BE2C (cell line): Measurements from ENCODE around the gene HSD17B1.

Experiments used
- DNase-seq: peaks from one replicate; pipeline ENCODE4 v3.0.0-alpha.2; 2020
- H3K27me3 ChIP-seq: fragments of 250-450 bp; sonication (Bioruptor Pico); 2 replicates; pipeline ENCODE4 v1.5.1; 2020; ENCODE audit warnings: mild to moderate bottlenecking
- H3K36me3 ChIP-seq: fragments of 250-450 bp; sonication (Bioruptor Pico); 2 replicates; pipeline ENCODE4 v1.5.1; 2020; ENCODE audit warnings: mild to moderate bottlenecking
- H3K4me1 ChIP-seq: fragments of 250-450 bp; sonication (Bioruptor Pico); 2 replicates; pipeline ENCODE4 v1.5.1; 2020
- H3K4me3 ChIP-seq: 2 replicates; pipeline ENCODE4 v1.5.1; 2011; ENCODE audit warnings: low read depth, low read length
- H3K9me3 ChIP-seq: fragments of 250-450 bp; sonication (Bioruptor Pico); 2 replicates; pipeline ENCODE4 v1.5.1; 2020
- TF ChIP-seq, protein P1 (sequence below): IDR thresholded peaks from 2 replicates; pipeline ENCODE4 v1.5.1; 2012; ENCODE audit warnings: mild to moderate bottlenecking, low read depth, low read length

HSD17B1 gene

DNA sequence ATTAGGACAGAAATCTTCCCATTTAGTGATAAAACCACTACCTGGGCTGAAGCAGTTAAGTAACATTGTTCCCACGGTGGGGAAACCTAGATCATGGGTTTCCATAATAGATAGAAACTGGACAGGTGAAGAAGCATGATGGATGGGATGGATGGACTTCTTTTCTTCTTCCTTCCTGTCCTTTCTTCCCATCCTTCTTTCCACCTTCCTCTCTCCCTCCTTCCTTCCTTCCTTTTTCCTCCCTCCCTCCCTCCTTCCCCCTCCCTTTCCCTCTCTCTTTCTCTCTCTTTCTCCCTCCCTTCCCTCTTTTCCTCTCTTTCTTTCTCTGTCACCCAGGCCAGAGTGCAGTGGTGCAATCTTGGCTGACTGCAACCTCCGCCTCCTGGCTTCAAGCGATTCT is 21.7 kb downstream of the HSD17B1 start:
- no peak for DNase-seq
- TF ChIP-seq, protein P1, sequence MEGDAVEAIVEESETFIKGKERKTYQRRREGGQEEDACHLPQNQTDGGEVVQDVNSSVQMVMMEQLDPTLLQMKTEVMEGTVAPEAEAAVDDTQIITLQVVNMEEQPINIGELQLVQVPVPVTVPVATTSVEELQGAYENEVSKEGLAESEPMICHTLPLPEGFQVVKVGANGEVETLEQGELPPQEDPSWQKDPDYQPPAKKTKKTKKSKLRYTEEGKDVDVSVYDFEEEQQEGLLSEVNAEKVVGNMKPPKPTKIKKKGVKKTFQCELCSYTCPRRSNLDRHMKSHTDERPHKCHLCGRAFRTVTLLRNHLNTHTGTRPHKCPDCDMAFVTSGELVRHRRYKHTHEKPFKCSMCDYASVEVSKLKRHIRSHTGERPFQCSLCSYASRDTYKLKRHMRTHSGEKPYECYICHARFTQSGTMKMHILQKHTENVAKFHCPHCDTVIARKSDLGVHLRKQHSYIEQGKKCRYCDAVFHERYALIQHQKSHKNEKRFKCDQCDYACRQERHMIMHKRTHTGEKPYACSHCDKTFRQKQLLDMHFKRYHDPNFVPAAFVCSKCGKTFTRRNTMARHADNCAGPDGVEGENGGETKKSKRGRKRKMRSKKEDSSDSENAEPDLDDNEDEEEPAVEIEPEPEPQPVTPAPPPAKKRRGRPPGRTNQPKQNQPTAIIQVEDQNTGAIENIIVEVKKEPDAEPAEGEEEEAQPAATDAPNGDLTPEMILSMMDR: no peak
- no peak overlapping the region for H3K4me3 ChIP-seq
- no peaks in the 10 kb centered on the region; the same call in none of the 2 replicates for H3K4me1 ChIP-seq
- H3K9me3 ChIP-seq: no peaks in the 10 kb centered on the region
- peaks cover 57% of the 10 kb centered on the region for H3K36me3 ChIP-seq
- no peaks in the 10 kb centered on the region for H3K27me3 ChIP-seq

DNA sequence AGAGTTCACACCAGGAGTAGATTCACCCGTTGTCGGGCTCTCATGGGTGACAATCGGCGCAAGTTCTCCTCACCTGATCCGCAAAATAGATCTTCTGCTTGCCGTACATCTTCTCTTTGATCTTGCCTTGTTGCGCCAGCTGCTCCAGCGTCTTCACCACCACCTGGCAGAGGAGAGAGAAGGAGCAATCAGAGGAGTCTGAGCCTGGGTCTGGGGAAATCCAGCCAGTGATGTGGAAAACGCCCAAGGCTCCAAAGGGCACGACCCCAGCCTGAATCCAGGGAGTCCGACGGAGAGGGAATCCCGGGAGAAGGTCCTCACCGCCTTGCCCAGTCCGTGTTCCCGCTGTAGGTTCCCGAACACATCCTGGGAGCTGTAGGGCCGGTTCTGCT is 24.4 kb downstream of the HSD17B1 start:
- H3K36me3 ChIP-seq: peaks cover 40% of the 10 kb centered on the region
- H3K27me3 ChIP-seq: no peaks in the 10 kb centered on the region
- H3K9me3 ChIP-seq: no peaks in the 10 kb centered on the region
- H3K4me3 ChIP-seq: peak overlapping the region; percentile 99
- no peaks in the 10 kb centered on the region; the same call in none of the 2 replicates for H3K4me1 ChIP-seq
- DNase-seq: no peak
- TF ChIP-seq, protein P1: no peak

DNA sequence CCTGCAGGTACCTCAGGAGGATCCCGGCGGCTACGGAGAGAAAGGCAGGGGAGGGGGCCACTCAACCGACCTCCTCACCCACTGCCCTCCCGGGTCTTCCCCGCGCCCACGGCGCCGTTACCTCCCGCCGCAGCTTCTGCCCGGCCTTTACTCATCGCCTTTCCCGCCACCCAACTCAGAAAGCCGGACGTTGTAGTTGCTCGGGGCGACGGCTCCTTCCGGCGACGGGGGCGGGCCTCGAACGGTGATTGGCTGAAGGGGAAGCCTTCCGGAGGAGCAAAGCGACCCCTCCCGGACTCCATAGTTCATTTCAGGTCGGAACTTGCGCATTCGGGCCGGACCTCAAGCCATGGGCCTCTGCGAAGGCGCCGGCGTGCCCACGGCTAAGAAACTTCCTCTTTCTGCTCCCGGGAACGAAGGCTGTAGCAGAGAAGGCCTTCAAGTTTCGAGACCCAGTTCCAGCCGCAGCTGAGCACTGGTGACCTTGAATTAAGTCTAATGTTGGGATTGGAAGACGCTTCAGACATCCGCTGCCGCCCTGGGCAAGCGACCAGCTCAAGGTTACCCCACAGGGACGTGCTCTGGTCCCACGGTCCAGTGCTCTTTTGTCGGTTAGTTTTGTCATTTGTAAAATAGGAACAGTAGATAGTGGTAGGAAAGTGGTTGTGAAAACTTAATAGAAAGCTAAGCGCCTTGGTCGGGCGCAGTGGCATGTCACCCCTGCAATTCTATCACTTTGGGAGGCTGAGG is 25.0 kb downstream of the HSD17B1 start, which contains the start of gene PSMC3IP:
PSMC3IP (minus strand) TSS at position 198 of the 750 bp plus-strand sequence; CDS start at position 155, 43 bp downstream.
- Histone ChIP-seq H3K36me3 (peaks cover 40% of the 10 kb centered on the region), H3K4me1 (no peaks in the 10 kb centered on the region; the same call in none of the 2 replicates)
- TF ChIP-seq, protein P1: peak; percentile 45

DNA sequence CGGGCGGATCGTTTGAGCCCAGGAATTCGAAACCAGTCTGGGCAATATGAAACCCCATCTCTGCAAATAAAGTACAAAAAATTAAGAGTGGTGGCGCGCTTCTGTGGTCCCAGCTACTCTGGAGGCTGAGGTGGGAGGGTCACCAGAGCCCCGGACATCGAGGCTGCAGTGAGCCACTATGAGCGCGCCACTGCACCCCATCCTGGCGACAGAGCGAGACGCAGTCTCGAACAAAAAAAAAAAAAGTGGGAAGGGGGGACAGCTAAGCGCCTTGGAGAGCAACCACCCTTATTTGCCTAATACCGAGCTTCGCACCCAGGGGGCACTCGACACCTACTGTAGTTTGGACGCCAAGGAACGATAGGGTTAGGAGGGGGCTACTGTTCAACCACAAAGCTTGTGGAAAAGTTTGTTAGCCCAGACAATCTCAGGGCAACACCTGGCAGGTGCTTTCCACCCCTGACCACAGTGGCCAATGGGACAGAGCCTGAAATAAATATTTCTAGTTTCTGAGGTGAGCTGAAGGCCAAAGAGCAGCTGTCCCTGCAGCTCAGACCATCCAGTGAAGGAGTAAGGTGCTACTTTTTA is 25.7 kb downstream of the HSD17B1 start:
- TF ChIP-seq, protein P1: peak; percentile 90

More for the DNA sequence above, 25.0 kb downstream of the HSD17B1 start, which contains the start of gene PSMC3IP:
- Histone ChIP-seq H3K4me3 (peak within 1 kb of the TSS; percentile 99), H3K27me3 (no peaks in the 10 kb centered on the region), H3K9me3 (no peaks in the 10 kb centered on the region)
- peak; percentile 97 for DNase-seq

DNA sequence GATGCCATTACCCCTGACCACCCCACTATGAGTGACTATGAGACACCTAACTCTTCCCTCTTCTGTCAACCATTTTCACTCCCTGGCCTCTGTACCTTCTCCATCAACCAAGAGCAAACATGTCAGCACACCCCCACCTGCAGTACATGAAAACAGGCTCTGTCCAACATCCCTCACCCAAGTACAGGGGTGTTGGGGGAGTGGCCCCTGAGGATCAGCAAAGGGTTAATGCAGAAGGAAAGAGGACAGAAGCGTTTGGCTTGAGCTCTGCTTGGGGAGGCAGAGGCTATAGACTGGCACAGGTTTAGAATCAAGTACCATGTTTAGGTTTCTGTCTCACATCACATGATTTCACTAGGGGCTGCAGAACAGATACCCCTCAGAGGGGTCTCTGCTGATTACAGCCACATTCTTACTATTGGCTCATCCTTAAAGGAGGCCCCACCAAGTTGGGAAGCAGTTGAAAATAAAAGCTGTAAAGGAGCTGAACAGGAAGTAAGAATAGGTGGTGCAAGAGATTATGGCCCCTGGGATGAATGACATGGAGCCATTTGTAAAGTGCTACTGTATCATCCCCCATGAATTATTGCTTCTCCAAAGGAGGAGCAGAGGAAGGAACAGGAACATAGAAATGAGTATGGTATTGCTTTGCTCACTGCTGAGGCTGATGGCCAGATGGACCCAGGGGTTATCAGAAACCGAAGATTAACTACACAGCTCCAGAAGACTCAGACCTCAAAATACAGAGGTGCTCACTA is 27.2 kb downstream of the HSD17B1 start:
- TF ChIP-seq, protein P1: no peak
- Histone ChIP-seq H3K4me1 (no peaks in the 10 kb centered on the region; the same call in none of the 2 replicates), H3K4me3 (no peak overlapping the region), H3K36me3 (peaks cover 35% of the 10 kb centered on the region), H3K27me3 (no peaks in the 10 kb centered on the region), H3K9me3 (no peaks in the 10 kb centered on the region)
- no peak for DNase-seq

More for the DNA sequence above, 25.7 kb downstream of the HSD17B1 start:
- H3K36me3 ChIP-seq: peaks cover 36% of the 10 kb centered on the region
- no peaks in the 10 kb centered on the region; the same call in none of the 2 replicates for H3K4me1 ChIP-seq
- H3K27me3 ChIP-seq: no peaks in the 10 kb centered on the region
- peak overlapping the region; percentile 99 for H3K4me3 ChIP-seq
- DNase-seq: peak; percentile 88
- no peaks in the 10 kb centered on the region for H3K9me3 ChIP-seq
